ENCODE measurements around the gene CBX8.

CBX8 gene

GRCh38 chr17:79790805-79791734 is 5.8 kb downstream of the CBX8 start:
- no peak for DNase-seq

- peak; percentile 53 for DNase-seq
Observed at GRCh38 chr17:79789943-79790804, 6.7 kb downstream of the CBX8 start.

DNA sequence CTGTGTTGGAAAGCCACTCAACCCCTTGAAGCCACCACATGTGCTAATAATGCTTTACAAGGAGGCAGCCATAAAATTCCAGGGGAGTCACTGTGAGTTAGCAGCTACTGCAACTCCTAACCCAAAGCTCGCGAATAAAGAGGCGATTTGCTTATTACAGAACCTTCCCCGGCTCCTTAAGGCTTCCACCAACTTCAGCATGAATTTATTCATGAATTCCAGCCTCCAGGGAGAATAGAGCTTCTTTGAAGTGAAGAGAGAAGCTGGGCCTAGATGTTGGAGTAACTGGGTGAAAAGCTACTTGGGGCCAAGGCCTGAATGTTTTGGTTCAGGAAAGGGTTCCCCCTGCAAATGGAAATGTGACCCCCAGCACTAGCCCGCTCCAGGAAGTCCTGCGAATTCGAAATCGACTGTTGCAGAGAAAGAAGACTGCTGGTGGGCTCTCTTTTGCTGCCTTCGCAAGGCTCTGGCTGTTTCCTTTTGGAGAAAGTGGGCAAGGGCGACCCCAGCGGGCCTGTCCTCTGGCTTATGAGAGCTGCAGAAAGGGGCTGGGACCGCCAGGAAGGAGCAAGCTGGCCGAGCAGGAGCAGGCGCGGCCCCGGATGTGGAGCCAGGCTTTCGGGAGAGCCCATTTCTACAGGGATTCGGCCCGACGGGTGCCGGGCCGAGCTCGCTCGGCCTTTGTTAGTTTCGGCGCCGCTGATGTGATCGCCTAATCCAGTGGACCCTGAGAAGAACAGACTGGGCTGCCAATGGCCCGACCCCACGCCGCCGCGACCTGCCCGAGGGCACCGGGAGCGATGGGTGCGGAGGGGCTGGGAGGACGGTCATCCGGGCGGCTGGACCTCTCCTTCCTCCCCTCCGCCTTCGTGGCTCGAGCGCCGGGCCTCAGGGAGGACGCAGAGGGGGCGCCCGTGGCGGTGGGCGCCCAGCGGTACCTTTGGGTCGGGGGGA is 7.6 kb downstream of the CBX8 start:
- DNase-seq, result no peak

DNA sequence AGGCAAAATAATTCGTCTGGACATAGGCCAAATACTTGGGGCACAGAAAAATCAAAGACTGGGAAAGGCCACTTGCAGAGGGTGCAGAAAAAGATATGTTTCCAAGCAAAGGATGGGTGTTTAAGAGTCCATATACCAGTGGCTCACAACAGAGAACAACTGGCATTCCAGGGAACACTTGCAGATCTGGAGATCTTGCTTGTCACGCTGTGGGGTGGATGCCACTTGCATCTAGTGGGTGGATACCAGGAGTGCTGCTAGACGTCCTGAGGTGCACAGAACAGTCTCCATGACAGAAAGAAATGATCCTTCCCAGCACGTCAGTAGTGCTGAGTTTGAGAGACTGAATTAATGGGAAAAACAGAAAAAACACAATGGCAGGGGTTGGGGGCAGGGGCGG is 8.4 kb downstream of the CBX8 start:
- DNase-seq, result no peak

- DNase-seq, result no peak
Observed at GRCh38 chr17:79786930-79787643, 9.8 kb downstream of the CBX8 start.

- DNase-seq, result no peak
Observed at GRCh38 chr17:79785900-79786810, 10.7 kb downstream of the CBX8 start.

GRCh38 chr17:79785017-79785899 is 11.6 kb downstream of the CBX8 start:
- no peak for DNase-seq

GRCh38 chr17:79784353-79785016 is 12.4 kb downstream of the CBX8 start:
- no peak for DNase-seq

DNA sequence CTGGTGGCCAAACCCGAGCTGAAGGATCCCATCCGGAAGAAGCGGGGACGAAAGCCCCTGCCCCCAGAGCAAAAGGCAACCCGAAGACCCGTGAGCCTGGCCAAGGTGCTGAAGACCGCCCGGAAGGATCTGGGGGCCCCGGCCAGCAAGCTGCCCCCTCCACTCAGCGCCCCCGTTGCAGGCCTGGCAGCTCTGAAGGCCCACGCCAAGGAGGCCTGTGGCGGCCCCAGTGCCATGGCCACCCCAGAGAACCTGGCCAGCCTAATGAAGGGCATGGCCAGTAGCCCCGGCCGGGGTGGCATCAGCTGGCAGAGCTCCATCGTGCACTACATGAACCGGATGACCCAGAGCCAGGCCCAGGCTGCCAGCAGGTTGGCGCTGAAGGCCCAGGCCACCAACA is 13.0 kb downstream of the CBX8 start:
- DNase-seq, result no peak

DNA sequence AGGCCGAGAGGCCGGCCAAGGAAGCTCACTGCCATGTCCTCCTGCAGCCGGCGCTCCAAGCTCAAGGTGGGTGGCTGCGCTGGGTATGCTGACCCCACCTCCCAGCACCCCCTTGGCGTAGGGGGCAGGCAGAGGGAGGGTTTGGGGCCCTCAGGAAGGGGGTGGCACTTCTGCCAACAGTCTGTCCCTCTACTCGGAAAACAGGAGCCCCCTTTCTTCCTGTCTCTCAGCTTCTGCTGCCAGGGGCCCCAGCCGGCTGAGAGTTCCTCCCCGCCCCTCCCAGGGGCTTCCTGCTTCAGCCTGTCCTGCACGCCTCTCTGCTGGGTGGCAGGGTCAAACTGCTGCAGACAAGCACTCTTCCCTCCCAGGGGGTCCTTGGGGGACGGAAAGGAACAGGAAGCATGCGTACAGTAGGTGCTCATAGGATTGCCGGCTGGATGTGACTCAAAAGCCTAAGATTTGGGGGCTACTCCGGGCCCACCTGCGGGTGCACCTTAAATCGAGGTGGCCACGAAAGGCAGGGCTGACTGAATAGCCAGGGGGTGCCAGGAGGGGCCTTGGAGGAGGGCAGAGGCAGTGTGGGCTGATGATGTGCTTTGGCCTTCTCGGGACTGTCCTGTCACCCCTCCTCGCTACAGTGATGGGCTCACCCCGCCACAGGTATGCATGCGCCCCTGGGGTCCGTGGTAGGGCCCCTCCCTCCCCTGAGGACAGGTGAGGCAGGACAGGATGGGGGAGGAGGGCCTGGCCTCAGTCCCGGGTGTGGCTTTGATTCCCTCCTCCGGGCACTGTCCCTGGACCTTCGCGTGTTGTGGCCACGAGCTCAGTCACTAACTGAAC is 14.9 kb downstream of the CBX8 start:
- DNase-seq, result no peak

- DNase-seq, result no peak
Observed at GRCh38 chr17:79781012-79781650, 15.7 kb downstream of the CBX8 start.

DNA sequence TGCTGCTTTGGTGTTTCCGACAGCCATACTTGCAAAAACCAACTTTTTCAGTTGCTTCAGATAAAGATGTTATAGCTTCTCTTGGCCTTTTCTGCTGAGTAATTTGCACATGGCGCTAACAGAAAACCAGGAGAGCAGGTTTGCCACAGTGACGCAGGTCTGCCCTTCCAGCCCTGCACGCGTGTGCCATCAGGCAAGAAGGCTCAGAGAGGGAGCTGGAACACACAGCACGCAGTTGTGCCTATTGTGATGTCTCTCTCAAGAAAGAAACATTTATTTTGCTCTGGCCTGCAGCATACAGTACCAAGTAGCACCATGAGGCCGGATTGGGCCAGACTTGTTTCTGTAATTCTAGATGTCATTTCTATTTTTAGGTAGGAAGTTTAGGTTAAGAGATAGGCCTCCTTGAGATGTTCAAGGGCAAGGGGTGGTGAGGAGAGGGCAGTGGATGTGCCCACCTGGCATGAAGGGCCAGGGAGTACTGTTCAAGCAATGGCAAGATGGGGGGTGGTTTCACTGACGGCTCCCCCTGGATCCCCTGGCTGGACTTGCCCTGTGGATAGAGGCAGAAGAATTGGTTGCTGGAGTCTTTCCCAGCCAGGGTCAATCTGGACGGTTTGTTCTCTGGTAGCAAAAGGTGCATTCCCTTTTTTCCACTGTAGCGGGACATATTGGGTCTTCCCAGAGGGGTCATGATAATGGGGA is 17.1 kb downstream of the CBX8 start:
- DNase-seq, result no peak

DNA sequence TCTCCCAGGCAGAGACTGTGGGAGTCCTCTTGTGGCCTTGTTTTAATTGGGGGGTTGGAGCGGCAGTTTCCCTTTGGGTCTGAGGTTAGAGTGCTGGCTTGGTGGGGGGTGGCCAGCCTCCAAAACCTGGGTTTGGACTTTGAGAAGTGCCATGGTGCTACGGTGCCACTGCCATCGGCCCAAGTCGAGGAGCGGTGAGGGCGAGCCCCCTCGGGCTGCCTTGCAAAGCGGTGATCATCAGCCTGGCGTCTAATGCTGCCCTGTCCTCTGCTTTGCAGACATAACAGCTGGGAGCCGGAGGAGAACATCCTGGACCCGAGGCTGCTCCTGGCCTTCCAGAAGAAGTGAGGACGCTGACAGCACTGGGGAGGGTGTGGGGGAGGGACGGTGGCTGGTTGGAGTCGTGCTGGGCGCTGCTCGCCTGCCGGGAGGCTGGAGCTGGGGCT is 17.8 kb downstream of the CBX8 start:
- no peak for DNase-seq

DNA sequence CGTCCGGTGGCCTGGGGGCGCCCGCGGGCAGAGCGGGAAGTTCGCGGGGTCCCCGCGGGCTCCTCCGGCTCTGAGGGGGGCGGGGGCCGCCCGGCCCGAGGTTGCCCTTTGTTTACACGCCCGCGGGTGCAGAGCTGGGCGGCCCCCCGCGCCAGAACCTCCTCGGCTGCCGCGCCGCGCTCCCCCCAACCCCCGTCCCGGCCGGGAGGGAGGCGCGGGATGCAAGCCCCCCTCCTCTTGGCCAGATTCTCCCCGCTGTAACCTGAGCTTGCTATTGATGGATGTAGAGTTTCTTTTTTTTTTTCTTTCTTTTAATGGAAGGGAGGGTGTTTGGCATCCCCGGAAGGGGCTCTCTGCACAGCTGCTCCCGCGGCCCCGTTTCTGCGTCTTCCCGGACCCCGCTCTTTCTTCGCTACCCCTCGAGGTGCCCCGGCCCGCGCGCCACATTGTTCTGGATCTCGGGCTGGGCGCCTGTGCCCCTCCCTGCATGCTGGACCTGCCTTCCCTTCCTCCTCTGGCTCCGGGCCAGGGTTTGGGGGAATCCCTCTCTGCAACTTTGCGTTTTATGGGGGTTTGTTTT is 18.3 kb downstream of the CBX8 start:
- DNase-seq, result peak; percentile 13

DNA sequence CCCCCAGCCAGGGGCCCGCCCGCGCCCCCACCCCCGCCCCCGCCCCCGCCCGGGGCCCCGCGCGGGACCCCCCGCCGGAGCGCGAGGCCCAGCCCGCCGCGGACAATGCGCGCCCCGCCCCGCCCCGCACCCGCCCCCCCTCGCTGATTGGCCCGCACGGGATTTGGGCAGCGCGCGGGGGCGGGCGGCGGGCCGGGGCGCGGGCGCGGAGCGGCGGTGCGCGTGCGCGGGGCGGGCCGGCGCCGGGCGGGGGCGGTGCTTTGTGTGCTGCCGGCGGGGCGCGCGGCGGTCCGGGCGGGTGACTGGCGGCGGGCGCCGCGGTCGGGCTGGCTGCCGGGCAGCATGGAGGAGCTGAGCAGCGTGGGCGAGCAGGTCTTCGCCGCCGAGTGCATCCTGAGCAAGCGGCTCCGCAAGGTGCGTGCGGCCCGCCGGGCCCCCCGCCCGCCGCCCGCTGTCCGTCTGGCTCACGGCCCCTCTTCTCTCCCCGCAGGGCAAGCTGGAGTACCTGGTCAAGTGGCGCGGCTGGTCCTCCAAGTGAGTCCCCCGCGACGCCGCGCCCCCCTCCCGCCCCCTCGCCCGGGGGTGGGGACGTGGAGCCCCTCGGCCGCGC is 18.9 kb downstream of the CBX8 start, which contains the start of gene CBX2:
Gene CBX2, plus strand, starts transcription at position 255 of the 610 bp plus-strand sequence. Its CDS starts 88 bp downstream, at position 343.
- peak; percentile 82 for DNase-seq

All from NCI-H774 (cell line).